Ovary (tissue), 9 donors: Measurements from ENCODE around the gene KCNAB1. TPM values are rescaled to one million over a fixed set of nuclear protein-coding genes. Genes with fewer than 3 reads are reported as not detected.

Experiments
- DNase-seq, 5 donors: peaks; one replicate each; pipeline ENCODE4 v3.0.0-alpha.2; 2019 to 2020
- H3K27ac ChIP-seq, 2 donors: fragments of 200-600 bp; one replicate each; pipeline versions ENCODE4 v1.5.1 to v1.8.0; 2019 to 2022
- H3K27me3 ChIP-seq: fragments of 200-600 bp; one replicate; pipeline ENCODE4 v1.8.0; 2022
- H3K36me3 ChIP-seq: fragments of 200-600 bp; sonication (generic); one replicate; pipeline ENCODE4 v1.5.1; 2019
- H3K4me1 ChIP-seq: one replicate; pipeline ENCODE4 v1.8.1; 2013; ENCODE audit warnings: mild to moderate bottlenecking, moderate library complexity; ENCODE audit not compliant: insufficient read depth
- H3K4me3 ChIP-seq: fragments of 200-600 bp; sonication (generic); one replicate; pipeline ENCODE4 v1.5.1; 2017
- H3K9me3 ChIP-seq, 2 donors: fragments of 200-600 bp in 1 of 2; sonication (generic) in 1 of 2; one replicate each; pipeline versions ENCODE4 v1.5.1 to v1.8.1; 2013 to 2019; ENCODE audit warnings: mild to moderate bottlenecking in 1 of 2, moderate library complexity in 1 of 2
- EP300 ChIP-seq: sonication (generic); formaldehyde crosslinking; IDR thresholded peaks from one replicate; pipeline ENCODE4 v1.6.1; 2017; ENCODE audit warnings: antibody characterized with exemption
- POLR2A ChIP-seq: fragments of 450-650 bp; IDR thresholded peaks from one replicate; pipeline ENCODE4 v1.6.1; 2017; ENCODE audit warnings: antibody characterized with exemption, mild to moderate bottlenecking, moderate library complexity
- WGBS, 3 donors: extraction: QIAGEN DNeasy Blood & Tissue Kit in 1 of 3; methylation state at CpG; one replicate each; pipeline versions ENCODE4 v1.1.5 to v1.1.7; 2013 to 2017; 5-methylcytosine and 5-hydroxymethylcytosine counted together
- intact Hi-C, 4 donors: fragments of 100-400 bp; cut with DNase I; formaldehyde crosslinking; loops; one replicate each; pipeline versions ENCODE4 v1.11.0 to v1.15.1; 2022 to 2023
- polyA plus RNA-seq, 2 donors: library from polyadenylated mRNA; stranded (reverse); fragments of 200-250 nt in 1 of 2; fragments of 350-450 nt in 1 of 2; fragmentation: Illumina TruSeq in 1 of 2; extraction: RNeasy Lipid Tissue Mini Kit (QIAGEN cat#74804) in 1 of 2; gene quantifications; one replicate each; pipeline ENCODE4 v1.2.3, GENCODE V29; 2013 to 2014
- total RNA-seq, 7 donors: library from RNA; depleted of rRNA in 2 of 7; stranded (reverse); fragments of >200 nt in 2 of 7; fragmentation: NEBNext Ultra II Directional in 3 of 7; extraction: Animal tissue kit (Norgen Biotek cat#: 25700) in 3 of 7; gene quantifications; one replicate each; pipeline versions ENCODE4 v1.1.0 to v1.2.4, GENCODE V29; 2016 to 2023
- TF ChIP-seq, protein P1 (sequence below), 3 donors: fragments of 450-650 bp in 2 of 3; fragments of 200-600 bp in 1 of 3; IDR thresholded peaks; one replicate each; pipeline versions ENCODE4 v1.5.1 to v1.8.0; 2016 to 2022; ENCODE audit warnings: antibody characterized with exemption in 3 of 3, mild to moderate bottlenecking in 1 of 3
- donor health status: DM: no; HTN: no; CAD: no; lungs with moderate emphysema.
- donor health status: DM: no; HTN: no; CAD: no.
- donor health status: Bipolar disorder and iron deficiency.
- donor health status: DM: yes; HTN: yes; CAD: no.
- donor health status: DM: no; HTN: no; CAD: no.
- donor health status: DM: yes; HTN: yes; CAD: no.

Gene KCNAB1
- total and polyA plus RNA-seq, 9 donors, result 0.60 to 8.0 (median 2.4) TPM

DNA sequence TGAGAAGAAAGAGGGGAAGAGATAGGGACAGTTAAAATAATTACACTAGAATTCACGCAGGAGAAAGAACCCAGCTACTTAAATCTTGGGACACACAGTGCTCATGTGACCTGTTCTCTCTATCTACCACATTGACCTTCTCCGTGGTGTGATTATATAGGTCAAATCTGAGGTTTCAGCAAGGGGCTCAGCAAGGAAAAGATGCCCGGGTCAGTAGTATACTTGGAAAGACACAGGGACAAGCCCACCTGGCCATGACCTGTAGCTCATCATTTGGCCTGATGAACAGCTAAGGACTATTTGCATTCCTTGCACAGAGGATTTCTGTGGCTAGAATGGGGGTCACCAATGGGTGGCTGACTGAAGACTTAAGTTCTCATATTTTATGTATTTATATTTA is 362.6 kb downstream of the KCNAB1 start:
- TF ChIP-seq POLR2A, result no peak
- TF ChIP-seq, protein P1, sequence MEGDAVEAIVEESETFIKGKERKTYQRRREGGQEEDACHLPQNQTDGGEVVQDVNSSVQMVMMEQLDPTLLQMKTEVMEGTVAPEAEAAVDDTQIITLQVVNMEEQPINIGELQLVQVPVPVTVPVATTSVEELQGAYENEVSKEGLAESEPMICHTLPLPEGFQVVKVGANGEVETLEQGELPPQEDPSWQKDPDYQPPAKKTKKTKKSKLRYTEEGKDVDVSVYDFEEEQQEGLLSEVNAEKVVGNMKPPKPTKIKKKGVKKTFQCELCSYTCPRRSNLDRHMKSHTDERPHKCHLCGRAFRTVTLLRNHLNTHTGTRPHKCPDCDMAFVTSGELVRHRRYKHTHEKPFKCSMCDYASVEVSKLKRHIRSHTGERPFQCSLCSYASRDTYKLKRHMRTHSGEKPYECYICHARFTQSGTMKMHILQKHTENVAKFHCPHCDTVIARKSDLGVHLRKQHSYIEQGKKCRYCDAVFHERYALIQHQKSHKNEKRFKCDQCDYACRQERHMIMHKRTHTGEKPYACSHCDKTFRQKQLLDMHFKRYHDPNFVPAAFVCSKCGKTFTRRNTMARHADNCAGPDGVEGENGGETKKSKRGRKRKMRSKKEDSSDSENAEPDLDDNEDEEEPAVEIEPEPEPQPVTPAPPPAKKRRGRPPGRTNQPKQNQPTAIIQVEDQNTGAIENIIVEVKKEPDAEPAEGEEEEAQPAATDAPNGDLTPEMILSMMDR (IDR thresholded peaks at IDR 0.05), result no peak
- no peak for TF ChIP-seq EP300
- Histone ChIP-seq H3K27me3 (no peaks in the 10 kb centered on the region), H3K4me3 (no peak overlapping the region), H3K27ac (no peak overlapping the region), H3K4me1 (peaks cover 4% of the 10 kb centered on the region), H3K36me3 (no peaks in the 10 kb centered on the region), H3K9me3 (no peaks in the 10 kb centered on the region)
- intact Hi-C loops, result loop anchor here in 1 of 4 donors (5.0 kb wide), 1 partner anchor 1344 kb away; no protein-coding TSS in a partner anchor
- WGBS, 3 donors, result 82 to 88% (median 83%) methylated on average over 3 of the region's 3 CpGs
- DNase-seq, result no peak

DNA sequence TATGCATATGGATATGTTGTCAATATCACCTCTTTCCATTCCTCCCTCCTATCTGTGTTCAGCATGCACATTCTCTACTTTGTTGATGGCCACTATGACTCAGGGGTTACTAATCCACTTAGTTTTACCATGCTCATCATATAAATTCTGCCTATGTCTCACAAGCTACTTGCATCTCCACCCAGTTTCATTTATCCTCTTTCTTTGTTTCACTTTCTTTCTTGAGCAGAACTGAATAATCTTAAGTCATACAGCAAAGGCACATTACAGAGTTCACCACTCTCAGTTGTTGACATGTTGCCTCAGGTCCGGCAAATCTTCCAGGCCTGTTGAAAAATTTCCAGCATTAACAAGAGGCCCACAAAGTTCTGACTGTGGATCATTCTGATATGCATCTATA is 363.0 kb downstream of the KCNAB1 start:
- no peaks in the 10 kb centered on the region for H3K27me3 ChIP-seq
- DNase-seq, result no peak
- no peak overlapping the region for H3K4me3 ChIP-seq
- intact Hi-C loops, result loop anchor here in 1 of 4 donors (5.0 kb wide), 1 partner anchor 1344 kb away; no protein-coding TSS in a partner anchor
- no peaks in the 10 kb centered on the region for H3K9me3 ChIP-seq
- TF ChIP-seq, protein P1 (IDR thresholded peaks at IDR 0.05), result no peak
- TF ChIP-seq POLR2A (no peak), EP300 (no peak)
- peaks cover 4% of the 10 kb centered on the region for H3K4me1 ChIP-seq
- 23 to 30% (median 25%) methylated on average over 1 of the region's 1 CpG for WGBS, 3 donors
- H3K36me3 ChIP-seq, result no peaks in the 10 kb centered on the region
- no peak overlapping the region for H3K27ac ChIP-seq

DNA sequence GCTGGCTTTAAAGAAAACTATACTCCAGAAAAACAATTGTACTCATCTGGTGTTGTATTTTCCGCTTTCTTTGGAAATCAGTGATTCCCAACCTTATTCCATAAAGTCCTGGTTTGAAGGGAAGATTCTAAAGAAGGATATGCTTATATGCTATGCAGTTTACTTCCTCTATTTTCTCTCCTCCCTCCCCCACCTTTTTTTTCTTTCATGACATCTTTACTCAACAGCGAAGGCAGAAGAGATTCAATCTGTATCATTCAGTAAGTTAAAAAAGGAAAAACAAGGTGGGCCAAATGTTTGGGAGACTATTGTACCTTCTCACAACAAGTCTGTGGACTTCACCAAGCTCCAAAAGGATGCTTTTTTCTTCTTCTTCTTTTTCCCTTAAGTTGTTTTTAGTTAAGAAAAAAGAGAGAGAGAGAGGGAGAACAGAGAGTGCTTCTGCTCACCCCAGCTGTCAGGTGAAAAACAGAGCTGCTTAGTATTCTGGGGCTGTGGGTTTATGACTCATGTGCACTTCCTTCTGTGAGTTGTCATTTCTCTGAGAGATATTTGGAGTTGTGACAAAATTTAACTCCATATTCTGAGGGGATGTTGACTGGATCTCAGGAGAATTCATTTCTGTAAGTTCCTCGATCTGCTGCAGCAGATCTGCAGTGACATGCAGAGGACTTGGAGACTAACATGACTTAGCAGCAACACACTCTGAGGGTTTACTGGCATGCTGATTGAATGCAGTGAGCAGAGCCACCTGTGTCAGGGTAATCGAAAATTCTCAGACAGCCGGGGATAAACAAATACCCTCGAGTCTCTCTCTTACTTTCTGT is 363.8 kb downstream of the KCNAB1 start:
- H3K27me3 ChIP-seq, result no peaks in the 10 kb centered on the region
- 26 to 28% (median 28%) methylated on average over 6 of the region's 6 CpGs for WGBS, 3 donors
- no peaks in the 10 kb centered on the region for H3K36me3 ChIP-seq
- no peak overlapping the region for H3K27ac ChIP-seq
- peak in 1 of 5 donors; percentile 22 for DNase-seq
- no peaks in the 10 kb centered on the region for H3K9me3 ChIP-seq
- H3K4me1 ChIP-seq, result peaks cover 4% of the 10 kb centered on the region
- no peak overlapping the region for H3K4me3 ChIP-seq
- intact Hi-C loops, result loop anchor here in 1 of 4 donors (5.0 kb wide), 1 partner anchor 1343 kb away; no protein-coding TSS in a partner anchor
- TF ChIP-seq, protein P1 (IDR thresholded peaks at IDR 0.05), result no peak
- no peak for TF ChIP-seq POLR2A
- TF ChIP-seq EP300, result no peak

DNA sequence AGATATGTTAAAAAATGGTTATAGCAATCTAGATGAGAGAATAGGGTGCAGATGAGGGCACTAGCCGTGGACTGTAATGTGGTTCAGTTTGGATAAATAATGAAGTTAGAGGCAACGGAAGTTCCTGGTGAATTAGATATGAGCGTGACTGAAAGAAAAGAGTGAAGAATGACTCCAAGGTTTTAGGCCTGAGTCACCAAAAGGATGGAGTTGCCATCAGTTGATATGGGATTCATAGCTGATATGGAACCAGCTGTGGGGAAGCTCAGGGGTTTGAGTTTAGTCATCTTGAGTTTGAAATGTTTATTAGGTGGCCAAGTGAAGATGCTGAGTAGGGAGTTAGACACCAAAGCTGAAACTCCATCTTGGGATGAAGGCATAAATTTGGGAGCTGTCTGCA is 368.4 kb downstream of the KCNAB1 start:
- H3K4me1 ChIP-seq, result no peaks in the 10 kb centered on the region
- DNase-seq, result no peak
- intact Hi-C loops, result no loop called here
- no peak overlapping the region for H3K27ac ChIP-seq
- H3K9me3 ChIP-seq, result no peaks in the 10 kb centered on the region
- no peaks in the 10 kb centered on the region for H3K36me3 ChIP-seq
- 93 to 95% (median 94%) methylated on average over 3 of the region's 3 CpGs for WGBS, 3 donors
- H3K4me3 ChIP-seq, result no peak overlapping the region
- no peaks in the 10 kb centered on the region for H3K27me3 ChIP-seq
- no peak for TF ChIP-seq EP300
- TF ChIP-seq, protein P1 (IDR thresholded peaks at IDR 0.05), result no peak
- no peak for TF ChIP-seq POLR2A
